ENCODE results near the gene SRPK2. TPM values are rescaled to one million over a fixed set of nuclear protein-coding genes. Genes with fewer than 3 reads are reported as not detected.

SRPK2 gene
- total and polyA plus RNA-seq, 2 donors: 23.0 to 45.6 TPM

GRCh38 chr7:105067691-105068090, 321.0 kb downstream of the SRPK2 start:
- Histone ChIP-seq H3K36me3 (ENCODE audit: control insufficient read depth in 2 of 2, insufficient read depth in 2 of 2, low read length in 1 of 2) (peaks cover 32 to 74% of the 10 kb centered on the region in 2 donors), H3K27ac (ENCODE audit: low read depth in 1 of 2, low read length in 1 of 2) (no peak overlapping the region), H3K4me3 (ENCODE audit: low read length in 2 of 2) (no peak overlapping the region), H3K9me3 (ENCODE audit: control insufficient read depth in 2 of 2, insufficient read depth in 1 of 2, low read length in 1 of 2) (no peaks in the 10 kb centered on the region), H3K27me3 (ENCODE audit: control insufficient read depth in 2 of 2, insufficient read depth in 1 of 2, low read length in 1 of 2) (no peaks in the 10 kb centered on the region), H3K4me1 (ENCODE audit: control insufficient read depth in 2 of 2, insufficient read depth in 2 of 2, low read length in 2 of 2) (no peaks in the 10 kb centered on the region)
- 98% methylated on average over 5 of the region's 5 CpGs for WGBS
- no peak for DNase-seq (ENCODE audit: low read depth in 6 of 9, low spot score in 9 of 9)

Other genes starting within 250 kb of the SRPK2 start
- gene PUS7, start 133.3 kb upstream of the SRPK2 start, total RNA-seq: 9.4 TPM
- 3.7 TPM for gene PUS7, start 133.3 kb upstream of the SRPK2 start, polyA plus RNA-seq
- 12.2 TPM for gene RINT1, start 143.3 kb upstream of the SRPK2 start, total RNA-seq
- gene RINT1, start 143.3 kb upstream of the SRPK2 start, polyA plus RNA-seq: 42.3 TPM
- gene EFCAB10, start 192.6 kb upstream of the SRPK2 start, total RNA-seq: 0.14 TPM
- gene EFCAB10, start 192.6 kb upstream of the SRPK2 start, polyA plus RNA-seq: 0.64 TPM

Data from thymus (tissue), 11 donors.